H9 (cell line): ENCODE measurements around the gene C7. TPM values are rescaled to one million over a fixed set of nuclear protein-coding genes. Genes with fewer than 3 reads are reported as not detected.

Experiments
- DNase-seq: peaks from one replicate; pipeline ENCODE4 v3.0.0-alpha.2; 2017
- H2AFZ ChIP-seq: one replicate; pipeline ENCODE4 v1.6.1; 2013; ENCODE audit warnings: mild to moderate bottlenecking, low read length, control low read depth, moderate library complexity
- H2AK5ac ChIP-seq: 2 replicates; pipeline ENCODE4 v1.6.1; 2013; ENCODE audit warnings: low read length, control low read depth, mixed read lengths; ENCODE audit not compliant: insufficient read length
- H2BK120ac ChIP-seq: one replicate; pipeline ENCODE4 v1.6.1; 2013; ENCODE audit warnings: low read depth, mild to moderate bottlenecking, low read length, control low read depth, inconsistent platforms; ENCODE audit not compliant: poor library complexity, severe bottlenecking
- H2BK12ac ChIP-seq: 2 replicates; pipeline ENCODE4 v1.6.1; 2013; ENCODE audit warnings: low read length, control low read depth, mixed read lengths, low read depth; ENCODE audit not compliant: insufficient read length
- H2BK15ac ChIP-seq: 2 replicates; pipeline ENCODE4 v1.6.1; 2013; ENCODE audit warnings: low read depth, low read length, control low read depth
- H2BK20ac ChIP-seq: one replicate; pipeline ENCODE4 v1.6.1; 2013; ENCODE audit warnings: low read depth, mild to moderate bottlenecking, low read length, control low read depth, inconsistent platforms; ENCODE audit not compliant: poor library complexity, severe bottlenecking
- H2BK5ac ChIP-seq: 2 replicates; pipeline ENCODE4 v1.6.1; 2013; ENCODE audit warnings: low read length, control low read depth, mixed read lengths; ENCODE audit not compliant: insufficient read length
- H3K14ac ChIP-seq: 2 replicates; pipeline ENCODE4 v1.6.1; 2013; ENCODE audit warnings: low read length, control low read depth; ENCODE audit not compliant: insufficient read depth
- H3K18ac ChIP-seq: 2 replicates; pipeline ENCODE4 v1.6.1; 2013; ENCODE audit warnings: low read depth, mild to moderate bottlenecking, mixed read lengths, low read length, control low read depth; ENCODE audit not compliant: insufficient read length
- H3K23ac ChIP-seq: 2 replicates; pipeline ENCODE4 v1.6.1; 2013; ENCODE audit warnings: low read length, control low read depth, mixed read lengths, low read depth; ENCODE audit not compliant: insufficient read length
- H3K23me2 ChIP-seq: 2 replicates; pipeline ENCODE4 v1.6.1; 2013; ENCODE audit warnings: low read depth, mild to moderate bottlenecking, mixed read lengths, low read length, control low read depth; ENCODE audit not compliant: insufficient read length, poor library complexity, severe bottlenecking
- H3K27ac ChIP-seq: 2 replicates; pipeline ENCODE4 v1.5.1; 2013; ENCODE audit warnings: low read length, control low read depth, mixed read lengths, low read depth; ENCODE audit not compliant: insufficient read length
- H3K27me3 ChIP-seq: 2 replicates; pipeline ENCODE4 v1.6.1; 2013; ENCODE audit warnings: low read length, control low read depth, inconsistent platforms; ENCODE audit not compliant: insufficient read depth
- H3K4ac ChIP-seq: 2 replicates; pipeline ENCODE4 v1.6.1; 2013; ENCODE audit warnings: low read depth, mild to moderate bottlenecking, control low read depth, inconsistent platforms, low read length, moderate library complexity
- H3K4me1 ChIP-seq: 2 replicates; pipeline ENCODE4 v1.6.1; 2013; ENCODE audit warnings: low read length, control low read depth, inconsistent platforms; ENCODE audit not compliant: insufficient read depth
- H3K4me2 ChIP-seq: 2 replicates; pipeline ENCODE4 v1.6.1; 2013; ENCODE audit warnings: low read length, control low read depth, mixed read lengths; ENCODE audit not compliant: insufficient read length, insufficient read depth
- H3K56ac ChIP-seq: 2 replicates; pipeline ENCODE4 v1.6.1; 2013; ENCODE audit warnings: low read depth, mild to moderate bottlenecking, mixed read lengths, low read length, control low read depth; ENCODE audit not compliant: insufficient read length
- H3K79me1 ChIP-seq: 2 replicates; pipeline ENCODE4 v1.6.1; 2013; ENCODE audit warnings: low read depth, mild to moderate bottlenecking, moderate library complexity, low read length, control low read depth, inconsistent platforms; ENCODE audit not compliant: insufficient read depth, poor library complexity, severe bottlenecking
- H3K79me2 ChIP-seq: 2 replicates; pipeline ENCODE4 v1.6.1; 2013; ENCODE audit warnings: low read length, control low read depth, inconsistent platforms; ENCODE audit not compliant: insufficient read depth
- H3K9ac ChIP-seq: 2 replicates; pipeline ENCODE4 v1.6.1; 2013; ENCODE audit warnings: low read length, control low read depth, mixed read lengths; ENCODE audit not compliant: insufficient read length; ENCODE audit errors: extremely low read depth
- H3K9me3 ChIP-seq: one replicate; pipeline ENCODE4 v1.6.1; 2013; ENCODE audit warnings: low read depth, low read length, inconsistent platforms; ENCODE audit not compliant: control insufficient read depth
- H3T11ph ChIP-seq: one replicate; pipeline ENCODE4 v1.6.1; 2013; ENCODE audit warnings: mild to moderate bottlenecking, low read length, control low read depth, inconsistent platforms
- H4K20me1 ChIP-seq: one replicate; pipeline ENCODE4 v1.6.1; 2013; ENCODE audit not compliant: control insufficient read depth, insufficient read length, insufficient read depth
- H4K5ac ChIP-seq: 2 replicates; pipeline ENCODE4 v1.6.1; 2013; ENCODE audit warnings: low read depth, mild to moderate bottlenecking, mixed read lengths, low read length, control low read depth; ENCODE audit not compliant: insufficient read length
- H4K8ac ChIP-seq: replicated peaks from 2 replicates; pipeline ENCODE4 v1.6.1; 2013; ENCODE audit warnings: low read length, control low read depth, mixed read lengths, low read depth; ENCODE audit not compliant: insufficient read length
- H4K91ac ChIP-seq: 2 replicates; pipeline ENCODE4 v1.6.1; 2013; ENCODE audit warnings: low read depth, mild to moderate bottlenecking, moderate library complexity, mixed read lengths, low read length, control low read depth; ENCODE audit not compliant: insufficient read length
- H3K27ac Mint-ChIP-seq, 3 experiments: 2 replicates in 2 of 3; 3 replicates in 1 of 3; pipeline ENCODE4 v1.8.0; 2020 to 2021; ENCODE audit warnings: mixed read lengths in 3 of 3, mild to moderate bottlenecking in 1 of 3, moderate library complexity in 1 of 3
- H3K27me3 Mint-ChIP-seq: 2 replicates; pipeline ENCODE4 v1.8.0; 2021; ENCODE audit warnings: low read depth, mild to moderate bottlenecking, moderate library complexity, mixed read lengths
- H3K36me3 Mint-ChIP-seq, 3 experiments: 2 replicates in 2 of 3; 3 replicates in 1 of 3; pipeline ENCODE4 v1.8.0; 2020 to 2021; ENCODE audit warnings: low read depth in 3 of 3, mixed read lengths in 3 of 3; ENCODE audit not compliant: insufficient read depth in 1 of 3
- H3K4me1 Mint-ChIP-seq, 2 experiments: 2 replicates each; pipeline ENCODE4 v1.8.0; 2020; ENCODE audit warnings: mixed read lengths in 2 of 2
- H3K4me3 Mint-ChIP-seq, 2 experiments: 2 replicates in 1 of 2; 3 replicates in 1 of 2; pipeline ENCODE4 v1.8.0; 2020 to 2021; ENCODE audit warnings: mild to moderate bottlenecking in 2 of 2, mixed read lengths in 2 of 2, moderate library complexity in 1 of 2
- H3K9me3 Mint-ChIP-seq, 2 experiments: 2 replicates in 1 of 2; 3 replicates in 1 of 2; pipeline ENCODE4 v1.8.0; 2020; ENCODE audit warnings: mild to moderate bottlenecking in 2 of 2, mixed read lengths in 2 of 2, moderate library complexity in 1 of 2
- CTCF ChIP-seq: fragments of 200-600 bp; sonication (generic); conservative IDR thresholded peaks from 3 replicates; pipeline ENCODE4 v1.8.0; 2021; ENCODE audit warnings: antibody characterized with exemption, mild to moderate bottlenecking
- WGBS: extraction: QIAGEN DNeasy Blood & Tissue Kit; methylation state at CpG from one replicate; pipeline ENCODE4 v1.1.7; 2013; ENCODE audit warnings: missing lambda C conversion rate, low lambda C conversion rate, mixed read lengths; ENCODE audit not compliant: insufficient read length; ENCODE audit errors: extremely low coverage; 5-methylcytosine and 5-hydroxymethylcytosine counted together
- total RNA-seq: library from RNA; stranded (reverse); gene quantifications from 2 replicates; pipeline ENCODE4 v1.2.1, GENCODE V29; 2021

Gene C7
- total RNA-seq, 1 experiment from 2014 or later: 0.52 TPM

- no CpG with 5 or more reads among the region's 5 CpGs for WGBS
These were observed 46.0 kb downstream of the C7 start for GRCh38 chr5:40955313-40955712.

More at GRCh38 chr5:40955313-40955712, 46.0 kb downstream of the C7 start:
- no peak overlapping the region for H2BK12ac ChIP-seq
- no peak overlapping the region for H4K91ac ChIP-seq
- H3K56ac ChIP-seq: no peak overlapping the region
- H3K9me3 ChIP-seq: no peaks in the 10 kb centered on the region
- Mint-ChIP-seq H3K27me3 (no peaks in the 10 kb centered on the region), H3K9me3 (peaks cover 16 to 18% of the 10 kb centered on the region in 2 experiments), H3K27ac (no peak overlapping the region), H3K36me3 (peaks cover 0 to 14% (median 3%) of the 10 kb centered on the region in 3 experiments; a peak in 3 of 7 replicates), H3K4me1 (peaks cover 9 to 15% of the 10 kb centered on the region in 2 experiments), H3K4me3 (no peak overlapping the region)
- H3K23ac ChIP-seq: no peak overlapping the region
- no peak overlapping the region for H3K14ac ChIP-seq
- no peak overlapping the region for H2AFZ ChIP-seq
- no peak overlapping the region for H3K18ac ChIP-seq
- H3K4ac ChIP-seq: no peak overlapping the region
- no peak overlapping the region for H2BK5ac ChIP-seq
- H3K4me1 ChIP-seq: peaks cover 3% of the 10 kb centered on the region
- H4K8ac ChIP-seq: no peak overlapping the region
- no peaks in the 10 kb centered on the region for H3K79me1 ChIP-seq
- no peak for DNase-seq
- H4K5ac ChIP-seq: no peak overlapping the region
- no peaks in the 10 kb centered on the region for H3K27me3 ChIP-seq
- H3K23me2 ChIP-seq: no peaks in the 10 kb centered on the region
- H3T11ph ChIP-seq: no peak overlapping the region
- no peak overlapping the region for H2BK15ac ChIP-seq
- H3K9ac ChIP-seq: no peak overlapping the region
- H3K27ac ChIP-seq: no peak overlapping the region
- H3K79me2 ChIP-seq: no peaks in the 10 kb centered on the region
- no peak for TF ChIP-seq CTCF
- H2BK20ac ChIP-seq: no peak overlapping the region
- no peak overlapping the region for H2AK5ac ChIP-seq
- H4K20me1 ChIP-seq: no peaks in the 10 kb centered on the region
- no peak overlapping the region for H3K4me2 ChIP-seq
- H2BK120ac ChIP-seq: no peak overlapping the region
